Thymus (tissue), 11 donors: ENCODE measurements around the gene LYZL2. TPM values are rescaled to one million over a fixed set of nuclear protein-coding genes. Genes with fewer than 3 reads are reported as not detected.

Source experiments
- DNase-seq, 9 donors: peaks; one replicate each; pipeline ENCODE4 v3.0.0-alpha.2; 2013; ENCODE audit warnings: low spot score in 9 of 9, low read depth in 6 of 9, missing footprints in 1 of 9
- H3K27ac ChIP-seq, 2 donors: one replicate each; pipeline ENCODE4 v1.5.1; 2013; ENCODE audit warnings: control low read depth in 1 of 2, low read depth in 1 of 2, low read length in 1 of 2, mild to moderate bottlenecking in 1 of 2, moderate library complexity in 1 of 2
- H3K27me3 ChIP-seq, 2 donors: one replicate each; pipeline ENCODE4 v1.5.1; 2013; ENCODE audit warnings: low read length in 1 of 2; ENCODE audit not compliant: control insufficient read depth in 2 of 2, insufficient read depth in 1 of 2
- H3K36me3 ChIP-seq, 2 donors: one replicate each; pipeline ENCODE4 v1.5.1; 2013; ENCODE audit warnings: low read length in 1 of 2, mild to moderate bottlenecking in 1 of 2, moderate library complexity in 1 of 2; ENCODE audit not compliant: control insufficient read depth in 2 of 2, insufficient read depth in 2 of 2
- H3K4me1 ChIP-seq, 2 donors: one replicate each; pipeline ENCODE4 v1.5.1; 2013; ENCODE audit warnings: low read length in 2 of 2; ENCODE audit not compliant: control insufficient read depth in 2 of 2, insufficient read depth in 2 of 2
- H3K4me3 ChIP-seq, 2 donors: one replicate each; pipeline ENCODE4 v1.5.1; 2013; ENCODE audit warnings: low read length in 2 of 2, control low read depth in 1 of 2, mild to moderate bottlenecking in 1 of 2
- H3K9me3 ChIP-seq, 2 donors: one replicate each; pipeline ENCODE4 v1.5.1; 2013; ENCODE audit warnings: low read length in 1 of 2, mild to moderate bottlenecking in 1 of 2; ENCODE audit not compliant: control insufficient read depth in 2 of 2, insufficient read depth in 1 of 2
- WGBS: extraction: QIAGEN DNeasy Blood & Tissue Kit; methylation state at CpG from one replicate; pipeline ENCODE4 v1.1.7; 2013; 5-methylcytosine and 5-hydroxymethylcytosine counted together
- polyA plus RNA-seq: library from polyadenylated mRNA; stranded (reverse); fragments of 200-250 nt; gene quantifications from one replicate; pipeline ENCODE4 v1.2.3, GENCODE V29; 2013
- total RNA-seq: library from RNA; stranded (reverse); fragments of 120-200 nt; gene quantifications from one replicate; pipeline ENCODE4 v1.2.4, GENCODE V29; 2013
- donor health status: healthy.

The LYZL2 gene
- total and polyA plus RNA-seq, 2 donors, result not detected

GRCh38 chr10:30587522-30588031 is 42.0 kb downstream of the LYZL2 start:
- peak in 2 of 9 donors; percentile 8 to 33 for DNase-seq

GRCh38 chr10:30586828-30587227 is 42.7 kb downstream of the LYZL2 start:
- H3K27ac ChIP-seq, result no peak overlapping the region
- DNase-seq, result no peak
- peaks cover 0 to 4% of the 10 kb centered on the region in 2 donors for H3K4me1 ChIP-seq
- WGBS, result 95% methylated on average over 2 of the region's 2 CpGs
- no peaks in the 10 kb centered on the region for H3K36me3 ChIP-seq
- no peaks in the 10 kb centered on the region for H3K9me3 ChIP-seq
- H3K27me3 ChIP-seq, result no peaks in the 10 kb centered on the region
- no peak overlapping the region for H3K4me3 ChIP-seq

More at GRCh38 chr10:30587522-30588031, 42.0 kb downstream of the LYZL2 start:
- H3K9me3 ChIP-seq, result no peaks in the 10 kb centered on the region
- no peak overlapping the region for H3K27ac ChIP-seq
- WGBS, result 33% methylated on average over 8 of the region's 8 CpGs
- no peaks in the 10 kb centered on the region for H3K27me3 ChIP-seq
- no peaks in the 10 kb centered on the region for H3K36me3 ChIP-seq
- H3K4me1 ChIP-seq, result peaks cover 0 to 4% of the 10 kb centered on the region in 2 donors
- no peak overlapping the region for H3K4me3 ChIP-seq

- 42% methylated on average over 15 of the region's 15 CpGs for WGBS
- Histone ChIP-seq H3K27ac (peak overlapping the region; percentile 19 to 63), H3K9me3 (no peaks in the 10 kb centered on the region), H3K4me3 (no peak overlapping the region), H3K36me3 (no peaks in the 10 kb centered on the region), H3K4me1 (peaks cover 0 to 4% of the 10 kb centered on the region in 2 donors), H3K27me3 (no peaks in the 10 kb centered on the region)
- peak in 1 of 9 donors; percentile 30 for DNase-seq
These were observed 45.7 kb downstream of the LYZL2 start for GRCh38 chr10:30583778-30584415.

- no peaks in the 10 kb centered on the region for H3K9me3 ChIP-seq
- no peak overlapping the region for H3K4me3 ChIP-seq
- no peaks in the 10 kb centered on the region for H3K27me3 ChIP-seq
- no peak overlapping the region for H3K27ac ChIP-seq
- H3K36me3 ChIP-seq, result no peaks in the 10 kb centered on the region
- peaks cover 0 to 4% of the 10 kb centered on the region in 2 donors for H3K4me1 ChIP-seq
- peak in 3 of 9 donors; percentile 13 to 42 (median 39) for DNase-seq
- 50% methylated on average over 3 of the region's 3 CpGs for WGBS
These were observed 47.7 kb downstream of the LYZL2 start for GRCh38 chr10:30581779-30582380.

GRCh38 chr10:30580676-30581075 is 48.9 kb downstream of the LYZL2 start:
- Histone ChIP-seq H3K36me3 (no peaks in the 10 kb centered on the region), H3K9me3 (no peaks in the 10 kb centered on the region), H3K27ac (no peak overlapping the region), H3K27me3 (no peaks in the 10 kb centered on the region), H3K4me3 (no peak overlapping the region), H3K4me1 (peaks cover 0 to 4% of the 10 kb centered on the region in 2 donors)
- WGBS, result 95% methylated on average over 5 of the region's 5 CpGs
- DNase-seq, result no peak

GRCh38 chr10:30580241-30580640 is 49.3 kb downstream of the LYZL2 start:
- Histone ChIP-seq H3K36me3 (no peaks in the 10 kb centered on the region), H3K27me3 (no peaks in the 10 kb centered on the region), H3K4me3 (no peak overlapping the region), H3K27ac (no peak overlapping the region), H3K4me1 (peaks cover 0 to 4% of the 10 kb centered on the region in 2 donors), H3K9me3 (no peaks in the 10 kb centered on the region)
- 94% methylated on average over 7 of the region's 7 CpGs for WGBS
- DNase-seq, result no peak

GRCh38 chr10:30579574-30579973 is 50.0 kb downstream of the LYZL2 start:
- WGBS, result 98% methylated on average over 3 of the region's 3 CpGs
- no peaks in the 10 kb centered on the region for H3K36me3 ChIP-seq
- no peak for DNase-seq
- no peak overlapping the region for H3K4me3 ChIP-seq
- H3K4me1 ChIP-seq, result peaks cover 0 to 4% of the 10 kb centered on the region in 2 donors
- no peaks in the 10 kb centered on the region for H3K27me3 ChIP-seq
- H3K9me3 ChIP-seq, result no peaks in the 10 kb centered on the region
- H3K27ac ChIP-seq, result no peak overlapping the region

- Histone ChIP-seq H3K4me1 (no peaks in the 10 kb centered on the region), H3K9me3 (no peaks in the 10 kb centered on the region), H3K4me3 (no peak overlapping the region), H3K36me3 (no peaks in the 10 kb centered on the region), H3K27ac (no peak overlapping the region), H3K27me3 (no peaks in the 10 kb centered on the region)
- DNase-seq, result no peak
These were observed 52.5 kb downstream of the LYZL2 start for GRCh38 chr10:30577048-30577447.

- Histone ChIP-seq H3K27me3 (no peaks in the 10 kb centered on the region), H3K36me3 (no peaks in the 10 kb centered on the region), H3K4me1 (no peaks in the 10 kb centered on the region), H3K27ac (no peak overlapping the region), H3K9me3 (no peaks in the 10 kb centered on the region), H3K4me3 (no peak overlapping the region)
- 97% methylated on average over 6 of the region's 6 CpGs for WGBS
- no peak for DNase-seq
These were observed 52.9 kb downstream of the LYZL2 start for GRCh38 chr10:30576641-30577040.
